Ovary (tissue), 3 donors: ENCODE data around the gene OR13C8.

Experiments used
- EP300 ChIP-seq: sonication (generic); formaldehyde crosslinking; IDR thresholded peaks from one replicate; pipeline ENCODE4 v1.6.1; 2017; ENCODE audit warnings: antibody characterized with exemption
- TF ChIP-seq, protein P1 (sequence below), 3 donors: fragments of 450-650 bp in 2 of 3; fragments of 200-600 bp in 1 of 3; IDR thresholded peaks; one replicate each; pipeline versions ENCODE4 v1.5.1 to v1.8.0; 2016 to 2022; ENCODE audit warnings: antibody characterized with exemption in 3 of 3, mild to moderate bottlenecking in 1 of 3
- donor health status: DM: no; HTN: no; CAD: no.

DNA sequence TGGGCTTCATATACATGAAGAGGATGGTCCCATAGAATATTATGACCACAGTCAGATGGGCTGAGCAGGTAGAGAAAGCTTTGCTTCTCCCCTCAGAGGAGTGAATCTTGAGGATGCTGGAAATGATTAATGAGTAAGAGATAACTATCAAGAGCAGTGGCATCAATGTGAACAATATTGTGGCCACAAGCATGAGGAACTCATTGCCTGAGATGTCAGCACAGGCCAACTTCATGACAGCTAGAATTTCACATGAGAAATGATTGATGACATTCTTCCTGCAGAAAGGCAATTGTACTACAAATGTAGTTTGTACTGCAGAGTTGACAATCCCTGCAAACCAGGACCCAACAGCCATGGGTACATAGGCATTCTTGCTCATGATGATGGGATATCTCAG is 48.5 kb downstream of the OR13C8 start:
- TF ChIP-seq, protein P1, sequence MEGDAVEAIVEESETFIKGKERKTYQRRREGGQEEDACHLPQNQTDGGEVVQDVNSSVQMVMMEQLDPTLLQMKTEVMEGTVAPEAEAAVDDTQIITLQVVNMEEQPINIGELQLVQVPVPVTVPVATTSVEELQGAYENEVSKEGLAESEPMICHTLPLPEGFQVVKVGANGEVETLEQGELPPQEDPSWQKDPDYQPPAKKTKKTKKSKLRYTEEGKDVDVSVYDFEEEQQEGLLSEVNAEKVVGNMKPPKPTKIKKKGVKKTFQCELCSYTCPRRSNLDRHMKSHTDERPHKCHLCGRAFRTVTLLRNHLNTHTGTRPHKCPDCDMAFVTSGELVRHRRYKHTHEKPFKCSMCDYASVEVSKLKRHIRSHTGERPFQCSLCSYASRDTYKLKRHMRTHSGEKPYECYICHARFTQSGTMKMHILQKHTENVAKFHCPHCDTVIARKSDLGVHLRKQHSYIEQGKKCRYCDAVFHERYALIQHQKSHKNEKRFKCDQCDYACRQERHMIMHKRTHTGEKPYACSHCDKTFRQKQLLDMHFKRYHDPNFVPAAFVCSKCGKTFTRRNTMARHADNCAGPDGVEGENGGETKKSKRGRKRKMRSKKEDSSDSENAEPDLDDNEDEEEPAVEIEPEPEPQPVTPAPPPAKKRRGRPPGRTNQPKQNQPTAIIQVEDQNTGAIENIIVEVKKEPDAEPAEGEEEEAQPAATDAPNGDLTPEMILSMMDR (IDR thresholded peaks at IDR 0.05), result no peak
- no peak for TF ChIP-seq EP300
